Midbrain (tissue), 1 donor: Measurements from ENCODE around the gene GDNF.
A peak's percentile ranks its signal among the peaks of the same experiment; 100 is the strongest.

Source experiments
- DNase-seq: peaks from one replicate; lab custom pipeline; 2025; lab: John Stamatoyannopoulos, UW

The GDNF gene

DNA sequence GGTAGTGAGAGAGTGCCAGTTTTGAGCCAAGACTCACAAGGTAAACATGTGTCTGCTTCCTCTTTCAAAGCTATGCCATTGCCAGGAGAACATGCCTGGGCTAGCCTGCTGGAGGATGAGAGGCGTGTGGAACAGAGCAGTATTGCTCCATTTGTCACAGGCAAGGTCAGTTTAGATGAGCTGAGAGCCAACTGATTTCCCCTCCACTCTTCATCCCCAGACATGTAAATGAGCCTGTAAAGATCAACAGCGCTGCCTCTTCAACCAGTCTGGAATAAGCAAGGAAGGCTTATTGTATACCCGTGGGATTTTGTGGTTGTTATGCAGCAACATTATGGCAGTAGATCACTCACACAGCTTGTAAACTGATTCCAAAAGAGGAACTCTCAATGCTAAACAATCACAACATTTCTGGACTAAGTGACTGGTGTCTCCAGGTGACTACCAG is 8.2 kb upstream of the GDNF start:
- DNase-seq = no peak

DNA sequence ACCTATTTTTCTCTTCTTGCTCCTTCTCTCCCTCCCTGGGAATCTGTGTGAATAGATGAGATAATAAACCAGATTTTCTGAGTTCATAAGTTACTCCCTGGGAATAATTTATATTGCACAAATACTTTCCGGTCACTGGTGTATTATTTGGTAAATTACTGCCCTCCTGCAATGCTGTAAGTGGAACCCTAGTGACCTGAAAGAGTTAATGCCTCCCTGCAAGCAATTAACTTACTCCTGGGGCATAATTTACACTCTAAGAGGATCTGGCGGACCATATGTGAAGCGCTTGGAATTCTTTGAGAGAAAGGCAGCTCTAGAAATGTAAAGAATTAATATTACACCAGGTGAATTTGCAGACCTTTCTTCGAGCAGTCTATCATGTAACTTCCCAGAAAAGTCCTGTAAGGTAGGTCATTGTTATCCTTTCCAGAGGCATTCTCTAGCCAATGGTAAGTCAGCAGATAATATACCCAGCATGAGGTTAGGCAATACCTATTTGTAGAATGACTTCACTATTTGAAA is 7.0 kb upstream of the GDNF start:
- DNase-seq = no peak

DNA sequence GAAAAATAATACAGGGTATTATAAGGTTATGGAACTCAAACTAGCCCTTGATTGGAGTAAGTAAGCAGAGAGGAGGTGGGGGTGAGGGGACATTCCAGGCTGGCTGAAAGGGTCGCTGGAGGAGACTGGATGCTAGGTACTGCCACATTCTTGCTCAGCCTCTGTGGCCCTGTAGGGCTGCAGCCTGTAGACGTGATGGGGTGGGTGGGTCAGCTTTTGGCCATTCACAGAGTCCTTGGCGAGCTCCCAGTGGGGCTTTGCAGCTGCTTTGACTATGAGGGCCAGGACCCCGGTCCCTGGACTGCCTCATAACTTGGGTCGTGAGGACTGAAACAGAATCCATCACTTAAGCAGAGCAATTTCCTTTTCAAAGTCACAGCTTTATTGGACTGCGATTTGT is 4.2 kb upstream of the GDNF start:
- no peak for DNase-seq

- DNase-seq = no peak
These were observed 2.2 kb upstream of the GDNF start for GRCh38 chr5:37842048-37842447.

GRCh38 chr5:37841203-37841602 is 1.4 kb upstream of the GDNF start:
- DNase-seq = no peak

DNA sequence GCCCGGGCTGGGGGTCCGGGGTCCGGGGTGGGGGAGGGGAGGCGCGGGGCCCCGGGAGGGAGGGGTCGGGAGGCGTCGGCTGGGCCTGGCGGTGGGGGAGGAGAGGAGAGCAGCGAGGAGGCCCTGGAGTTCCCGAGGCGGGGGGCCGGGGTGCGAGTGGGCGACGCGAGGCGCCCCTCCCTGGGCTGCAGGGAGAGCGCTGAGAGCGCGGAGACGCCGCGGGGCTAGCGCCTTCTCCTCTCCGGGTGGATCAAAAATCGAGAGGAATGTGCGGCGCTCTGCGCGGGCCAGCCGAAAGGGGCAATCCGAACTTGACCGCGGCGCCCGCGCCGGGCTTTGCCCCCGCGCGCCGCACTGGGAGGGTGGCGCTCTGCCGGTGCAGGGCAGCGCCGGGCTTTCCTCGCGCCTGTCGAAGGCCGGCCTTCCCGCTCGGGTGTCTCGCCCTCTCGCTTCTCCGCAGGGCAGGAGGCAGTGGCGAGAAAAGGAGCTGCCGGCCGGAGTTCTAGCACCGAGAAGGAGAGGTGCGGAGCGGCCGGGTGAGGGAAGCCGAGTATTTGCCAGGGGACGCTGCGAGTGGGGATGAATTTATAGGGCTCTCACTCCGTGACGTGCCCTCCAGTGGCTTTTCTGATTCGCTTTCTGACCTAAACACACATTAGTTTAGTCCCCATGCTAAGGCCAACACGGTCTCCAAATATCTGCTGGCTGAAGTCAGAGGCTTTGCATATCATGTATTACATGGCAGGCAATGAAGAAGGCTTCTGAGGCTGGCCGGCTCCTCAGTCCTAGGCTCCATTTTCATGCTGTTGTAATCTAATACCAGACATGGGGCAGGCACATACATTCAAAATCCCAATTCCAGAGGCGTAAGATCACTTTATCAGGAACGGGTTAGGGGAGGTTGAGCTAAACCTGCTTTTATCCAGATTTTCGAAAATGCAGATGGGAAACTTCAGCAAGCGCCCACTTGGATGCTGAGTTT is 503 bp upstream of the GDNF start:
- peak; percentile 52 for DNase-seq

- DNase-seq = no peak
These were observed 904 bp downstream of the GDNF start for GRCh38 chr5:37838933-37839341.

DNA sequence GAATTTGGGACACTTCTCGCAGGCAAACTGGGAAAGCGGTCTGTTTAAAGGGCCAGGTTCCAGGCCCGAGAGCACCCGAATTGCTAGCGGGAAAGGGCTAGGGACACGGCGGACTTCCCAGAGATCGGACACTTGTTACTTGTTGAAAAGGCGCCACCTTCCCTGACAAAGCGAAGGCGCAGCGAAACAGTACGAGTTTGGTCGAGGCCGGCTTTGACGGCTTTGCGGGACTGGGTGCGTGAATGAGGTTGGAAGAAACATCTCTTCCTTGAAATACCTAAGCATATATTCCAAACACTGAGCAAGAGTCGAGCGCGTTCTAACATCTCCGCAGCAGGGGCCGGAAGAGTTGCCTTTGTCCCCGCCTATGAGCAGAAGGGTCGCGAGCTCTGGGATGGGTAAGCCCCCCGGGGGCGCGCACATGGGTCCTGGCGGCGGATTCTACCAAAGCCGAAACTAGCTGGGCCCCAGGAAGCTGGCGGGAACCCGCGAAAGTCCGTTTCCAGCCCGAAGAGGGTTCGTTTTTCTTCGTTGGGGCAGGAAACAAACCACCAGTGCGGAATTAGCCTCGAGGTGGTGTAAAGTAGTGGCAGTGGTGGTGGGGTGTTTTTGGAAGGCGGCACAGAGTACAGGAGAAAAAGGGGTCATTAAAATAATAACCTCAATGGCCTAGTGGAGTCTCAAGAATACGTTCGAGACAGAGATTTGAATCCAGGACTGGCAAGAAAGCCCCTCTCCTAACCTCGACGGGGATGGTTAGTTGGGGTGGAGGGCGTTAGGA is 1.5 kb downstream of the GDNF start:
- DNase-seq = peak; percentile 25

DNA sequence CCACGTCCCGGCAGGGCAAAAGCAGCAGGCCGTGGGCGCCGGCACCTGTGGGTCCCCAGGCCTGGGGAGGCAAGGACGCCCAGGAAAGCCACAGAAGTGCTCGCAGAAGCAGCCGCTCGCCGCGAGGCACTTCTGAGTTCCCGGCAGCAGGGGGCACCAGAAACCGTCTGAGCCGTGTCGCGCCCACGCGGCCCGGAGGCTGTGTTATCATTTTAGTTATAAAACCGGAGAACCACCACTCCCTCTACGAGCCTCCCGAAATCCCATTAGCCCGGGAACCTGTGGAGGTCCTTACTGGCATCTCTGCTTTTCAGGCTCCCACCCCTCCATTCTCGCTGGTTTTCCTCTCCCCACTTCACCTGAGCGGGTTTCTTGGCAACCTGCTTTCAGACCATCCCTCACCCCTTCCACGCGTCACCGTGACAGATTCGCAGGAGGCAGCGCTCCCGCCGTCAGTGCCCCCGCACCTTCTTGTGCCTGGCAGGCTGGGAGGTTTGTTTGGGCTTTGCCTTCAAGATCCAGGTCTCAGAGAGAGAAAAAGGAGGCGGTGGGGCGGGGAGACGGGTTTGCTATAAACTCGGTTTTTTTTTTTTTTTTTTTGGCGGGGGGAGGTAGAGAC is 2.3 kb downstream of the GDNF start:
- DNase-seq = peak; percentile 82

- DNase-seq = peak; percentile 54
These were observed 3.0 kb downstream of the GDNF start for GRCh38 chr5:37836592-37837413.

DNA sequence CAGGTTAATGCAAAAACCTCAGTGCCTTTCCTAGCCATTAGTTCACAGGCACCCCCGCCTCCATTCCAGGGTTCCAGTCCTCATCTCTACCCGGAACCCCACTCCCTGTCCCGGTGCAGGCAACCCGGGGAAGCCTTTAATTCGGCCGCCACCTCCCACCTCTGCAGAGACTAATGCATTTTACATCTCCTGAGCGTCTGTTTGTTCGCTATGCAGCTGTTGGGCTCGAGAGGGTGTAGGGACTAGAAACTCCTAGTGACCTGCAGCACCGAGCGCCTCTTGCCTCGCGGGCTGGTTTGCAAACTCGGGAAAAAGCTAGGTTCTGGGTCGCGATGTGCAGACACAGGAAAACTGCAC is 3.6 kb downstream of the GDNF start:
- DNase-seq = no peak

DNA sequence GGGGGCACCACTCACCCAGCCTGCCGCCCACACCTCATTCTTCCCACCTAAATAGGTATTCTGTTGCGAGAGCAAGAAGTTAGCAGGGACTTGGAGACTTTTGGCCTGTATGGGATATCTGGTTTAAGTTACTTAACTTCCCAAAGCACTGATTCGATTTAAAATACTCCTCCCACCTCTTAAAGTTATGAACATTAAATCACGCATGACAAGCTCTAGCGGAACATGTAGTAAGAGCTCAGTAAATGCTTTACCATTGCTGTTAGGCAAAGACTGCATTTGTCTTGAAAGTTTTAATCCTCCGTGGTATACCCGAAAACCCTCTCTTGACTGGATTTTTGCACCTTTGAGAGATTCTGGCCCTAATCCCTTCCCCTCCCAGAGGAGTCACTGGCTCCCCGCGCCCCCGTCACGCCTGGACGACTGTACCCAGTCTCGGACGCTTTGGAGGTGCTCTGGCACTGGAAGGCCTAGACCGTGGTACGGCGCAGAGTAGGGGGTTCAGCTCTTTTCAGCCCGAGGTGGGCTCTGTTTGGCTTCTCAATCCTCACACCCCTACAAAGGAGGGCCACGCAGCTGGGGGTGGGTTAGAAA is 4.4 kb downstream of the GDNF start:
- DNase-seq = no peak

- DNase-seq = peak; percentile 36
These were observed 5.1 kb downstream of the GDNF start for GRCh38 chr5:37834542-37835379.

DNA sequence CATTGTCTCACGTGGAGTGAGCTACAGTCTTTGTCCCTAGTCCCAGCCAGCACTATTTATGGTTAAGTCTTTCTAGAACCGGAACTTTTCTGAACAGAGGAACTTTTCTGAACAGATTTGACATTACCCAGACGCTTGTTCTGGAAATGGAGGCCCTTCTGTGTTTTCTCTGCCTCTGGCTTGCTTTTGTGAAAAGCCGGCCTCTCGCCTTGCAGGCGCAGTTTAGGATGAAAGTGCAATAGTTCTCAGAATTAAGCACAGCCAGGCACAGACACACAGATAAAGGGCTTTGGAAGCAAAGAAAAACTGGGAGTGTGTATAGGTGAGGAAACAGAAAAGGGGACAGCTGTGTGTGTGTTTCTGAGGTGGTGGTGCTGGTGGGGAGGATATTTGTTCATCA is 5.9 kb downstream of the GDNF start:
- DNase-seq = no peak

- DNase-seq = no peak
These were observed 7.9 kb downstream of the GDNF start for GRCh38 chr5:37831821-37832534.

GRCh38 chr5:37830348-37830747 is 9.5 kb downstream of the GDNF start:
- DNase-seq = no peak

- no peak for DNase-seq
These were observed 14.4 kb downstream of the GDNF start for GRCh38 chr5:37825334-37825915.

GRCh38 chr5:37823433-37824152 is 16.2 kb downstream of the GDNF start:
- no peak for DNase-seq
